ENCODE results near the gene ARHGAP15. TPM values are rescaled to one million over a fixed set of nuclear protein-coding genes. Genes with fewer than 3 reads are reported as not detected.

ARHGAP15 gene
- total RNA-seq, 2 donors from 2014 or later: 0.86 TPM; not detected in 1

DNA sequence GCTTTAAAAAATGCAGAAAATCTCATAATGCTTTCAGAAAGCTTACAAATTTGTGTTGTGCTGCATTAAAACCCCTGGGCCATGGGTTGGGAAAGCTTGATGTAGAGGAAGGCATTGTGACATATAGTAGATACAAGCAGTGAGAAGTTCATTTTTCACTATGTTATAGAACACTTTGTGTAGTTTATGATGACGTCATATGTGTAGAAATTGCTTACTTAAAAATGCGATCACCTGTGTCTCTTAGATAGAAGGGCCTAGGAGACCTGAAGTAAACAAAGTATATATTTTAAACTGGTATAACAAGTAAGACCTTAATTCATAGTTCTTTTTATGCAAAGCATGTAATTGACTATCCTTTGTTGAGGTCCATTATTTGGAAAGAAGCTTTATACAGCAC is 393.5 kb downstream of the ARHGAP15 start:
- no peaks in the 10 kb centered on the region for H3K9me3 ChIP-seq (ENCODE audit: control insufficient read depth, low read length)
- H3K9ac ChIP-seq (ENCODE audit: extremely low read depth, low read length, poor library complexity, severe bottlenecking): no peak overlapping the region

GRCh38 chr2:143524119-143524553 is 394.9 kb downstream of the ARHGAP15 start:
- no peaks in the 10 kb centered on the region for H3K27me3 Mint-ChIP-seq (ENCODE audit: insufficient read depth)
- Histone ChIP-seq H3K9ac (ENCODE audit: extremely low read depth, low read length, poor library complexity, severe bottlenecking) (no peak overlapping the region), H3K36me3 (ENCODE audit: control insufficient read depth, insufficient read depth, low read length) (no peaks in the 10 kb centered on the region), H3K27me3 (ENCODE audit: control insufficient read depth, insufficient read depth, low read length, poor library complexity, severe bottlenecking) (no peaks in the 10 kb centered on the region), H3K27ac (ENCODE audit: low read depth, low read length) (no peak overlapping the region), H3K4me1 (ENCODE audit: control insufficient read depth, insufficient read depth, low read length) (no peaks in the 10 kb centered on the region), H3K9me3 (ENCODE audit: control insufficient read depth, low read length) (no peaks in the 10 kb centered on the region), H3K4me3 (ENCODE audit: low read length) (no peak overlapping the region)
- no peaks in the 10 kb centered on the region for H3K36me3 Mint-ChIP-seq (ENCODE audit: low read depth)
- peaks cover 10% of the 10 kb centered on the region for H3K4me1 Mint-ChIP-seq
- no peak for TF ChIP-seq CTCF (conservative IDR thresholded peaks at IDR 0.05)
- no peaks in the 10 kb centered on the region for H3K9me3 Mint-ChIP-seq
- DNase-seq: no peak
- no peak overlapping the region for H3K27ac Mint-ChIP-seq
- no peak overlapping the region for H3K4me3 Mint-ChIP-seq
- WGBS, 2 experiments (ENCODE audit: insufficient coverage in 1 of 2, insufficient read length in 1 of 2): 82 to 90% methylated on average over 2 of the region's 2 CpGs

More for the DNA sequence above, 393.5 kb downstream of the ARHGAP15 start:
- no peak overlapping the region for H3K27ac Mint-ChIP-seq
- no peak for TF ChIP-seq CTCF (conservative IDR thresholded peaks at IDR 0.05)
- H3K27me3 Mint-ChIP-seq (ENCODE audit: insufficient read depth): no peaks in the 10 kb centered on the region
- H3K4me3 Mint-ChIP-seq: no peak overlapping the region
- H3K36me3 Mint-ChIP-seq (ENCODE audit: low read depth): no peaks in the 10 kb centered on the region
- no peak overlapping the region for H3K27ac ChIP-seq (ENCODE audit: low read depth, low read length)
- no peaks in the 10 kb centered on the region for H3K36me3 ChIP-seq (ENCODE audit: control insufficient read depth, insufficient read depth, low read length)
- no peaks in the 10 kb centered on the region for H3K9me3 Mint-ChIP-seq
- H3K4me1 Mint-ChIP-seq: peaks cover 7% of the 10 kb centered on the region
- DNase-seq: no peak
- no peak overlapping the region for H3K4me3 ChIP-seq (ENCODE audit: low read length)
- 94% methylated on average over 2 of the region's 2 CpGs; no CpG with 5 or more reads in 1 of the 2 experiments for WGBS, 2 experiments (ENCODE audit: insufficient coverage in 1 of 2, insufficient read length in 1 of 2)
- H3K4me1 ChIP-seq (ENCODE audit: control insufficient read depth, insufficient read depth, low read length): peaks cover 2% of the 10 kb centered on the region
- no peaks in the 10 kb centered on the region for H3K27me3 ChIP-seq (ENCODE audit: control insufficient read depth, insufficient read depth, low read length, poor library complexity, severe bottlenecking)

- Histone ChIP-seq H3K27me3 (ENCODE audit: control insufficient read depth, insufficient read depth, low read length, poor library complexity, severe bottlenecking) (no peaks in the 10 kb centered on the region), H3K36me3 (ENCODE audit: control insufficient read depth, insufficient read depth, low read length) (no peaks in the 10 kb centered on the region), H3K4me3 (ENCODE audit: low read length) (no peak overlapping the region), H3K27ac (ENCODE audit: low read depth, low read length) (no peak overlapping the region), H3K9me3 (ENCODE audit: control insufficient read depth, low read length) (no peaks in the 10 kb centered on the region), H3K9ac (ENCODE audit: extremely low read depth, low read length, poor library complexity, severe bottlenecking) (no peak overlapping the region), H3K4me1 (ENCODE audit: control insufficient read depth, insufficient read depth, low read length) (no peaks in the 10 kb centered on the region)
- Mint-ChIP-seq H3K4me3 (no peak overlapping the region), H3K36me3 (ENCODE audit: low read depth) (no peaks in the 10 kb centered on the region), H3K9me3 (no peaks in the 10 kb centered on the region), H3K4me1 (peaks cover 12% of the 10 kb centered on the region), H3K27me3 (ENCODE audit: insufficient read depth) (no peaks in the 10 kb centered on the region), H3K27ac (no peak overlapping the region)
- no peak for DNase-seq
- no peak for TF ChIP-seq CTCF (conservative IDR thresholded peaks at IDR 0.05)
- WGBS, 2 experiments (ENCODE audit: insufficient coverage in 1 of 2, insufficient read length in 1 of 2): 83 to 89% methylated on average over 4 of the region's 6 CpGs
Measured at GRCh38 chr2:143524559-143525401, 395.6 kb downstream of the ARHGAP15 start.
